HepG2 (cell line): ENCODE data around the gene ATP6V0E1. TPM values are rescaled to one million over a fixed set of nuclear protein-coding genes. Genes with fewer than 3 reads are reported as not detected.

Source experiments
- ARID5B ChIP-seq: IDR thresholded peaks from 2 replicates; pipeline ENCODE4 v1.4.0; 2020; ENCODE audit warnings: mild to moderate bottlenecking, missing genetic modification reagents
- CREB3 ChIP-seq: sonication (generic); formaldehyde crosslinking; IDR thresholded peaks from 2 replicates; pipeline ENCODE4 v1.5.0; 2020; ENCODE audit warnings: missing genetic modification reagents
- EP300 ChIP-seq, 3 experiments: sonication (generic) in 1 of 3; formaldehyde crosslinking in 1 of 3; IDR thresholded peaks; 2 replicates each; pipeline versions ENCODE4 v1.5.1 to v1.6.1; 2011 to 2020; ENCODE audit warnings: low read depth in 2 of 3, low read length in 2 of 3, borderline replicate concordance in 1 of 3, improper control_type of control experiment in 1 of 3, mild to moderate bottlenecking in 1 of 3, missing genetic modification reagents in 1 of 3, moderate library complexity in 1 of 3
- FOXM1 ChIP-seq: sonication (generic); formaldehyde crosslinking; IDR thresholded peaks from 2 replicates; pipeline ENCODE4 v1.5.0; 2020; ENCODE audit warnings: missing genetic modification reagents
- GTF2F1 ChIP-seq: fragments of 150-350 bp; IDR thresholded peaks from 2 replicates; pipeline ENCODE4 v1.6.1; 2014; ENCODE audit warnings: low read length
- HES4 ChIP-seq: sonication (generic); formaldehyde crosslinking; IDR thresholded peaks from 2 replicates; pipeline ENCODE4 v1.9.0; 2021; ENCODE audit warnings: mild to moderate bottlenecking, missing genetic modification reagents, borderline replicate concordance
- HNF4G ChIP-seq, 2 experiments: sonication (generic) in 1 of 2; formaldehyde crosslinking in 1 of 2; IDR thresholded peaks; 2 replicates each; pipeline versions ENCODE4 v1.4.0 to v1.6.1; 2011 to 2020; ENCODE audit warnings: borderline replicate concordance in 2 of 2, low read depth in 2 of 2, mild to moderate bottlenecking in 2 of 2, low read length in 1 of 2, missing genetic modification reagents in 1 of 2, moderate library complexity in 1 of 2
- JUNB ChIP-seq: sonication (generic); formaldehyde crosslinking; IDR thresholded peaks from 2 replicates; pipeline ENCODE4 v1.8.0; 2022; ENCODE audit warnings: missing genetic modification reagents, mild to moderate bottlenecking, borderline replicate concordance
- MED13 ChIP-seq: sonication (generic); formaldehyde crosslinking; IDR thresholded peaks from 2 replicates; pipeline ENCODE4 v1.5.0; 2020; ENCODE audit warnings: missing genetic modification reagents
- PTBP1 ChIP-seq: fragments of 200-400 bp; formaldehyde crosslinking; IDR thresholded peaks from 2 replicates; pipeline ENCODE4 v1.6.1; 2018; ENCODE audit warnings: low read length, low read depth; ENCODE audit not compliant: poor library complexity, severe bottlenecking
- ZBTB2 ChIP-seq: sonication (generic); formaldehyde crosslinking; IDR thresholded peaks from 2 replicates; pipeline ENCODE4 v1.8.0; 2022; ENCODE audit warnings: low read depth, missing genetic modification reagents
- ZKSCAN1 ChIP-seq: fragments of 150-350 bp; IDR thresholded peaks from 2 replicates; pipeline ENCODE4 v1.6.1; 2014; ENCODE audit warnings: low read length
- ZNF224 ChIP-seq: sonication (generic); formaldehyde crosslinking; IDR thresholded peaks from 2 replicates; pipeline ENCODE4 v1.5.0; 2020; ENCODE audit warnings: mild to moderate bottlenecking, missing genetic modification reagents
- ZNF253 ChIP-seq: sonication (generic); formaldehyde crosslinking; IDR thresholded peaks from 2 replicates; pipeline ENCODE4 v1.8.0; 2022; ENCODE audit warnings: mild to moderate bottlenecking, missing genetic modification reagents, borderline replicate concordance
- ZNF562 ChIP-seq: sonication (generic); formaldehyde crosslinking; IDR thresholded peaks from 2 replicates; pipeline ENCODE4 v1.8.0; 2022; ENCODE audit warnings: missing genetic modification reagents, borderline replicate concordance
- ZNF563 ChIP-seq: sonication (generic); formaldehyde crosslinking; IDR thresholded peaks from 2 replicates; pipeline ENCODE4 v1.8.0; 2022; ENCODE audit warnings: mild to moderate bottlenecking, moderate library complexity, missing genetic modification reagents
- ZNF652 ChIP-seq: IDR thresholded peaks from 2 replicates; pipeline ENCODE4 v1.6.1; 2016; ENCODE audit warnings: low read depth, borderline replicate concordance
- ZNF7 ChIP-seq: IDR thresholded peaks from 2 replicates; pipeline ENCODE4 v1.6.1; 2016; ENCODE audit warnings: missing biosample characterization, missing genetic modification reagents
- ZNF788 ChIP-seq: sonication (generic); formaldehyde crosslinking; IDR thresholded peaks from 2 replicates; pipeline ENCODE4 v1.5.0; 2020; ENCODE audit warnings: mild to moderate bottlenecking, missing genetic modification reagents, borderline replicate concordance
- polyA plus RNA-seq, 8 experiments: library from polyadenylated mRNA; depleted of rRNA in 3 of 8; stranded (reverse) in 7 of 8; unstranded in 1 of 8; fragments of >200 nt; fragmentation: Illumina TruSeq in 4 of 8; extraction: Trizol in 4 of 8; gene quantifications; 2 replicates each; pipeline versions ENCODE4 v1.2.1 to v1.2.3, GENCODE V29; 2011 to 2016; ENCODE audit warnings: low read depth in 4 of 8, missing spikeins in 1 of 8, mixed read lengths in 1 of 8; ENCODE audit not compliant: insufficient read depth in 1 of 8
- total RNA-seq, 5 experiments: library from RNA; depleted of rRNA; stranded (reverse); fragments of >200 nt; fragmentation: Illumina TruSeq; extraction: Trizol; gene quantifications; 2 replicates each; pipeline ENCODE4 v1.2.3, GENCODE V29; 2016; ENCODE audit warnings: low read depth in 1 of 5
- TF ChIP-seq, protein P1 (sequence below): sonication (generic); formaldehyde crosslinking; IDR thresholded peaks from 2 replicates; pipeline ENCODE4 v1.9.0; 2021; ENCODE audit warnings: missing genetic modification reagents, borderline replicate concordance

ATP6V0E1 gene
- total and polyA plus RNA-seq, 2 of the 13 experiments (the other 11 are each of a cell fraction or from before 2014, with no cell fraction given) = 143 to 215 TPM

DNA sequence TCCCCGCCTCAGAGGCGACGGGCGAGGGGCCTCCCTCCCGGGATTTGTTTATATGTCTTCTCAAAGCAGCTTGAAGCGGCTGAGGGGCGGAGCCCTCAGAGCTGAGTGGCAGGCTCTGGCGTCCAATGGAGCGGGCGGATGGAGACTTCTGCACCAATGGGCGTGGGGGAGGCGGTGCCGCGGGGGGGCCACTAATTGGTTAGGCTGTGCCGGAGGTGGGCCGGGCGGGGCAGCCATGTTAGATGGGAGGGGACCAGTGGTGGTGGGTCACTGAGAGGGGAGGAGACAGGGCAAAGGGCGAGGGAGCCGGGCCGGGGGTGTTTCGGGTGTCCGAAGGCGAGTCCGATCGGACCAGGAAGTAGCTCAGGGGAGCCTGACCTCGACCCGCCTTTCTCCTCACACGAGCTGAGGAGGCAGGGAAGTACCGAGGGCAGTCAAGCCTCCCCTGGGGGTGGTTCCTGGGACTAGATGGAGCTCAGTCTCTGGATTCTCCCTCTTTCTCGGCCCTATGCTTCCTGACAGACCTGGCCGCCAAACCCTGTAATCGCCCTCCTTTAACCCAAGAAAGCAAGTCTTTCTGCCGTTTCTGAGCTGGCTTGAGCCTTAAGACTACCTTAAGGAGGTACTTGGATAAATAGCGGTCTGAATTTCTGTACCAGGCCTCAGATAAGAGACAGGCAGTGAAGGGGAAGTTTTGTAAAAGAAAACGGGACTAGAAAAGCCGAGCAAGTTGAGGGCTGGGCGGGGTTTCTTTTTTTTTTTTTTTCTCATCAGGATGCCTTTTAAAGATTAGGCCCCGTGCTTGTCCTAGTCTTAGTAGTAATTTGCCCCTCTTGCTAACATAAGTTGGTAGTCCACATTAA is 73.7 kb downstream of the ATP6V0E1 start (continued):
- TF ChIP-seq ARID5B (CRISPR knock-in tag) = peak; percentile 53; the same call in 1 of the 2 replicates
- TF ChIP-seq ZNF7 (CRISPR knock-in tag) = no peak
- TF ChIP-seq HES4 (CRISPR knock-in tag) = no peak
- TF ChIP-seq ZNF253 (CRISPR knock-in tag) = no peak
- TF ChIP-seq ZBTB2 (CRISPR knock-in tag) = no peak; the same call in 1 of the 2 replicates
- no peak for TF ChIP-seq ZNF224 (CRISPR knock-in tag)
- TF ChIP-seq, protein P1, sequence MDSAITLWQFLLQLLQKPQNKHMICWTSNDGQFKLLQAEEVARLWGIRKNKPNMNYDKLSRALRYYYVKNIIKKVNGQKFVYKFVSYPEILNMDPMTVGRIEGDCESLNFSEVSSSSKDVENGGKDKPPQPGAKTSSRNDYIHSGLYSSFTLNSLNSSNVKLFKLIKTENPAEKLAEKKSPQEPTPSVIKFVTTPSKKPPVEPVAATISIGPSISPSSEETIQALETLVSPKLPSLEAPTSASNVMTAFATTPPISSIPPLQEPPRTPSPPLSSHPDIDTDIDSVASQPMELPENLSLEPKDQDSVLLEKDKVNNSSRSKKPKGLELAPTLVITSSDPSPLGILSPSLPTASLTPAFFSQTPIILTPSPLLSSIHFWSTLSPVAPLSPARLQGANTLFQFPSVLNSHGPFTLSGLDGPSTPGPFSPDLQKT (CRISPR knock-in tag) = no peak
- no peak for TF ChIP-seq PTBP1
- no peak for TF ChIP-seq GTF2F1
- no peak; the same call in 1 of the 2 replicates for TF ChIP-seq ZNF788 (CRISPR knock-in tag)
- TF ChIP-seq EP300 (IDR thresholded peaks at IDR 0.05; ENCODE audit: low read depth in 2 of 2, low read length in 2 of 2) = no peak
- TF ChIP-seq EP300 (CRISPR knock-in tag; IDR thresholded peaks at IDR 0.05; ENCODE audit: borderline replicate concordance) = 0 out of 2 replicates have a peak, but pooled peaks have one; percentile 33
- TF ChIP-seq FOXM1 (CRISPR knock-in tag) = no peak
- no peak for TF ChIP-seq CREB3 (CRISPR knock-in tag)
- no peak for TF ChIP-seq MED13
- TF ChIP-seq ZNF652 (CRISPR knock-in tag) = no peak; the same call in 1 of the 2 replicates
- no peak for TF ChIP-seq JUNB
- TF ChIP-seq ZKSCAN1 = no peak
- TF ChIP-seq ZNF562 (CRISPR knock-in tag) = no peak
- peak; percentile 84; the same call in 1 of the 2 replicates for TF ChIP-seq HNF4G (IDR thresholded peaks at IDR 0.05; ENCODE audit: borderline replicate concordance, low read depth, low read length)
- TF ChIP-seq HNF4G (CRISPR knock-in tag; IDR thresholded peaks at IDR 0.05; ENCODE audit: borderline replicate concordance, low read depth) = peak; percentile 83; the same call in 1 of the 2 replicates
- TF ChIP-seq ZNF563 (CRISPR knock-in tag) = no peak
